Neural progenitor cell (in vitro differentiated cells): ENCODE data around the gene OPN5. TPM values are rescaled to one million over a fixed set of nuclear protein-coding genes. Genes with fewer than 3 reads are reported as not detected.

Experiments used
- DNase-seq: peaks from one replicate; pipeline ENCODE4 v3.0.0-alpha.2; 2016; ENCODE audit warnings: low spot score
- H2AFZ ChIP-seq: fragments of 200-600 bp; sonication (generic); replicated peaks from 2 replicates; pipeline ENCODE4 v1.6.1; 2016; ENCODE audit warnings: antibody characterized with exemption
- H3F3A ChIP-seq: fragments of 200-600 bp; sonication (generic); 2 replicates; pipeline ENCODE4 v1.6.1; 2016; ENCODE audit warnings: antibody characterized with exemption, low read depth
- H3K27ac ChIP-seq: fragments of 200-600 bp; sonication (generic); 2 replicates; pipeline ENCODE4 v1.5.1; 2016; ENCODE audit warnings: mild to moderate bottlenecking
- H3K27me3 ChIP-seq: fragments of 200-600 bp; sonication (generic); 2 replicates; pipeline ENCODE4 v1.6.1; 2016; ENCODE audit warnings: mild to moderate bottlenecking, moderate library complexity
- H3K36me3 ChIP-seq: fragments of 200-600 bp; sonication (generic); 2 replicates; pipeline ENCODE4 v1.5.1; 2016
- H3K4me1 ChIP-seq: fragments of 200-600 bp; sonication (generic); 2 replicates; pipeline ENCODE4 v1.6.1; 2016; ENCODE audit warnings: mixed run types
- H3K4me2 ChIP-seq: fragments of 200-600 bp; sonication (generic); 2 replicates; pipeline ENCODE4 v1.6.1; 2016
- H3K4me3 ChIP-seq: fragments of 200-600 bp; sonication (generic); 2 replicates; pipeline ENCODE4 v1.5.1; 2016
- H3K79me2 ChIP-seq: fragments of 200-600 bp; sonication (generic); 2 replicates; pipeline ENCODE4 v1.6.1; 2016; ENCODE audit warnings: low read depth
- H3K9ac ChIP-seq: fragments of 200-600 bp; sonication (generic); 2 replicates; pipeline ENCODE4 v1.6.1; 2016
- H3K9me3 ChIP-seq: fragments of 200-600 bp; sonication (generic); 2 replicates; pipeline ENCODE4 v1.5.1; 2016; ENCODE audit warnings: low read depth
- H4K20me1 ChIP-seq: fragments of 200-600 bp; sonication (generic); 2 replicates; pipeline ENCODE4 v1.6.1; 2016; ENCODE audit warnings: low read depth
- H3K27ac Mint-ChIP-seq: 3 replicates; pipeline ENCODE4 v1.8.0; 2021; ENCODE audit warnings: mixed read lengths
- H3K27me3 Mint-ChIP-seq: 2 replicates; pipeline ENCODE4 v1.8.0; 2022; ENCODE audit warnings: low read depth, mild to moderate bottlenecking, inconsistent platforms, moderate library complexity, mixed read lengths; ENCODE audit not compliant: insufficient read depth
- H3K36me3 Mint-ChIP-seq: 3 replicates; pipeline ENCODE4 v1.8.0; 2021; ENCODE audit warnings: mixed read lengths
- H3K4me1 Mint-ChIP-seq: 3 replicates; pipeline ENCODE4 v1.8.0; 2021; ENCODE audit warnings: mixed read lengths
- H3K4me3 Mint-ChIP-seq: 3 replicates; pipeline ENCODE4 v1.8.0; 2021; ENCODE audit warnings: mild to moderate bottlenecking, moderate library complexity, mixed read lengths
- H3K9me3 Mint-ChIP-seq: 3 replicates; pipeline ENCODE4 v1.8.0; 2020; ENCODE audit warnings: mixed read lengths
- CTCF ChIP-seq: fragments of 200-600 bp; sonication (generic); IDR thresholded peaks from 2 replicates; pipeline ENCODE4 v1.5.1; 2017; ENCODE audit warnings: antibody characterized with exemption, mild to moderate bottlenecking
- EZH2 ChIP-seq: fragments of 200-600 bp; sonication (generic); IDR thresholded peaks from 2 replicates; pipeline ENCODE4 v1.6.1; 2017; ENCODE audit warnings: antibody characterized with exemption, mild to moderate bottlenecking, moderate library complexity
- EZH2phosphoT487 ChIP-seq: fragments of 200-600 bp; sonication (generic); IDR thresholded peaks from 2 replicates; pipeline ENCODE4 v1.6.1; 2017; ENCODE audit warnings: antibody characterized with exemption
- total RNA-seq: library from RNA; depleted of rRNA; stranded (reverse); fragments of >200 nt; gene quantifications from 2 replicates; pipeline ENCODE4 v1.2.3, GENCODE V29; 2015; ENCODE audit warnings: low replicate concordance

Gene OPN5
- total RNA-seq, 1 donor from 2014 or later, result not detected

- Histone ChIP-seq H3K4me2 (no peak overlapping the region), H3K79me2 (no peaks in the 10 kb centered on the region), H3K9me3 (no peaks in the 10 kb centered on the region), H3K9ac (no peak overlapping the region), H3K4me1 (no peaks in the 10 kb centered on the region), H4K20me1 (no peaks in the 10 kb centered on the region), H3K27ac (no peak overlapping the region), H3K36me3 (no peaks in the 10 kb centered on the region), H3K27me3 (no peaks in the 10 kb centered on the region), H2AFZ (no peak overlapping the region), H3K4me3 (no peak overlapping the region), H3F3A (no peaks in the 10 kb centered on the region)
- no peak for DNase-seq
- Mint-ChIP-seq H3K4me1 (no peaks in the 10 kb centered on the region), H3K36me3 (no peaks in the 10 kb centered on the region), H3K27ac (no peak overlapping the region), H3K4me3 (no peak overlapping the region), H3K27me3 (peaks cover 3% of the 10 kb centered on the region), H3K9me3 (no peaks in the 10 kb centered on the region)
- TF ChIP-seq CTCF, result no peak
- no peak for TF ChIP-seq EZH2
- no peak for TF ChIP-seq EZH2phosphoT487
Observed at GRCh38 chr6:47846752-47847151, 64.9 kb downstream of the OPN5 start.

GRCh38 chr6:47851091-47851490 is 69.3 kb downstream of the OPN5 start:
- Histone ChIP-seq H3K27me3 (no peaks in the 10 kb centered on the region), H3K79me2 (no peaks in the 10 kb centered on the region), H3K4me1 (no peaks in the 10 kb centered on the region), H3K27ac (no peak overlapping the region), H3K9me3 (no peaks in the 10 kb centered on the region), H3K4me3 (no peak overlapping the region), H3F3A (no peaks in the 10 kb centered on the region), H3K36me3 (no peaks in the 10 kb centered on the region), H4K20me1 (no peaks in the 10 kb centered on the region), H2AFZ (no peak overlapping the region), H3K4me2 (no peak overlapping the region), H3K9ac (no peak overlapping the region)
- no peak for DNase-seq
- no peak for TF ChIP-seq EZH2phosphoT487
- no peak for TF ChIP-seq EZH2
- no peak for TF ChIP-seq CTCF
- H3K27ac Mint-ChIP-seq, result no peak overlapping the region
- no peaks in the 10 kb centered on the region for H3K9me3 Mint-ChIP-seq
- no peaks in the 10 kb centered on the region for H3K36me3 Mint-ChIP-seq
- no peaks in the 10 kb centered on the region for H3K4me1 Mint-ChIP-seq
- H3K4me3 Mint-ChIP-seq, result no peak overlapping the region
- peaks cover 3% of the 10 kb centered on the region for H3K27me3 Mint-ChIP-seq

- Histone ChIP-seq H3K4me2 (no peak overlapping the region), H2AFZ (no peak overlapping the region), H3K79me2 (no peaks in the 10 kb centered on the region), H3K4me3 (no peak overlapping the region), H3K4me1 (no peaks in the 10 kb centered on the region), H3K27ac (no peak overlapping the region), H3K9me3 (no peaks in the 10 kb centered on the region), H4K20me1 (no peaks in the 10 kb centered on the region), H3F3A (no peaks in the 10 kb centered on the region), H3K36me3 (no peaks in the 10 kb centered on the region), H3K27me3 (no peaks in the 10 kb centered on the region), H3K9ac (no peak overlapping the region)
- DNase-seq, result no peak
- TF ChIP-seq CTCF, result no peak
- no peak for TF ChIP-seq EZH2
- no peak for TF ChIP-seq EZH2phosphoT487
- Mint-ChIP-seq H3K36me3 (no peaks in the 10 kb centered on the region), H3K27me3 (peaks cover 3% of the 10 kb centered on the region), H3K9me3 (no peaks in the 10 kb centered on the region), H3K4me1 (no peaks in the 10 kb centered on the region), H3K4me3 (no peak overlapping the region), H3K27ac (no peak overlapping the region)
Observed at GRCh38 chr6:47852727-47853126, 70.9 kb downstream of the OPN5 start.
